ENCODE measurements around the gene ZNF385B. TPM values are rescaled to one million over a fixed set of nuclear protein-coding genes. Genes with fewer than 3 reads are reported as not detected.

The ZNF385B gene
- total and polyA plus RNA-seq, 4 experiments from 2014 or later = not detected

DNA sequence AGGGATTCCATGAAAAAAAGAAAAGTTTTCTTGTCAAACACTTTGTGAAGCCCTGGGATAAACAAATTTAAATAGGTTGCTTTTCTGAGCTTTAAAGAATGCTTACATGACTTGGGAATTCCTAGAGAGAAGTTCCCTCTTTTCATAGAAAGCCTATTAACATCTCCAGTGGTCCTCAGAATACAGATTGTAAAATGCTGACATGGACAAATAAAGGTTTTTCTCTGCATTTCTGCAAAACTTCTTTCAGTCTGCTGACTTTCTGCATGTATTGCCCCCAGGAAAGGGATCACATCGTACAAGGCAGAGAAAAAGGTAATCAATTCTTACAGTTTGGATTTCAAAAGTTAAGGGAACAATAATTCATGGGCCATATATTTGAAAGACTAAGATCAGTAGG, 20.6 kb downstream of the ZNF385B start:
- intact Hi-C loops (cut with micrococcal nuclease) = no loop called here

DNA sequence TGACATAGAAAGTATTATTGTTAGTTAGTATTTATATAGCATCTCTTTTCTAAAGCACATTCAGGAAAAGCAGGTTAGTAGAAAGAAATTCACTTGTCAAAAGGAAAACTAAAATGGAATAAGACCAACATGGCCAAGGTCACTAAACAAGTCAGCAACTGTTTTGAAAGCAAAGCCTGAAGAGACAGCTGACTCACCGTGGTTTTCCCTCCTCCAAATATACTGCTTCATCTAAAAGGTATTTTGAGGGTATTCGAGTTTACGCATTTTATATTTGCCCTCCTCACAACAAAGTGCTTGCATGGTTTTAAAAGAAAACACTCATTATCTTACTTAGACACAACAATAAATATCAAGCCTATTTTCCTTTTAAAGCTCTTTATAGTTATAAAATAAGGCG, 24.0 kb downstream of the ZNF385B start:
- H3K9me3 Mint-ChIP-seq = peaks cover 0 to 1% (median 0%) of the 10 kb centered on the region in 8 donors
- H3K27me3 Mint-ChIP-seq = peaks cover 0 to 3% of the 10 kb centered on the region in 2 donors
- H3K4me1 ChIP-seq (ENCODE audit: insufficient read depth, low read length) = no peaks in the 10 kb centered on the region
- H3K9me3 ChIP-seq (ENCODE audit: control insufficient read depth in 1 of 2, low read length in 2 of 2) = no peaks in the 10 kb centered on the region
- intact Hi-C loops (cut with micrococcal nuclease) = no loop called here
- H3K4me3 Mint-ChIP-seq = no peak overlapping the region
- POLR2A ChIA-PET (ENCODE audit: partially characterized antibody) = no interaction called here
- no peaks in the 10 kb centered on the region for H3K36me3 Mint-ChIP-seq
- H3K4me1 Mint-ChIP-seq = no peaks in the 10 kb centered on the region
- no peak for DNase-seq
- no peak overlapping the region for H3K27ac Mint-ChIP-seq
- H3K36me3 ChIP-seq (ENCODE audit: insufficient read depth, low read length) = no peaks in the 10 kb centered on the region
- H3K27me3 ChIP-seq (ENCODE audit: insufficient read depth, low read length) = no peaks in the 10 kb centered on the region
- CTCF ChIA-PET (ENCODE audit: partially characterized antibody) = no interaction called here
- H3K27ac ChIP-seq (ENCODE audit: low read depth, low read length) = no peak overlapping the region
- no peak overlapping the region for H3K4me3 ChIP-seq (ENCODE audit: low read length in 2 of 2)

More for the DNA sequence above, 20.6 kb downstream of the ZNF385B start:
- Histone ChIP-seq H3K36me3 (ENCODE audit: insufficient read depth, low read length) (no peaks in the 10 kb centered on the region), H3K4me3 (ENCODE audit: low read length in 2 of 2) (no peak overlapping the region), H3K27ac (ENCODE audit: low read depth, low read length) (no peak overlapping the region), H3K4me1 (ENCODE audit: insufficient read depth, low read length) (no peaks in the 10 kb centered on the region), H3K9me3 (ENCODE audit: control insufficient read depth in 1 of 2, low read length in 2 of 2) (no peaks in the 10 kb centered on the region), H3K27me3 (ENCODE audit: insufficient read depth, low read length) (peaks cover 7% of the 10 kb centered on the region)
- DNase-seq = no peak
- Mint-ChIP-seq H3K9me3 (peaks cover 0 to 1% (median 0%) of the 10 kb centered on the region in 8 donors), H3K27me3 (peaks cover 0 to 5% of the 10 kb centered on the region in 2 donors), H3K4me3 (no peak overlapping the region), H3K4me1 (no peaks in the 10 kb centered on the region), H3K27ac (no peak overlapping the region), H3K36me3 (no peaks in the 10 kb centered on the region)
- ChIA-PET POLR2A (ENCODE audit: partially characterized antibody) (no interaction called here), CTCF (ENCODE audit: partially characterized antibody) (no interaction called here)

DNA sequence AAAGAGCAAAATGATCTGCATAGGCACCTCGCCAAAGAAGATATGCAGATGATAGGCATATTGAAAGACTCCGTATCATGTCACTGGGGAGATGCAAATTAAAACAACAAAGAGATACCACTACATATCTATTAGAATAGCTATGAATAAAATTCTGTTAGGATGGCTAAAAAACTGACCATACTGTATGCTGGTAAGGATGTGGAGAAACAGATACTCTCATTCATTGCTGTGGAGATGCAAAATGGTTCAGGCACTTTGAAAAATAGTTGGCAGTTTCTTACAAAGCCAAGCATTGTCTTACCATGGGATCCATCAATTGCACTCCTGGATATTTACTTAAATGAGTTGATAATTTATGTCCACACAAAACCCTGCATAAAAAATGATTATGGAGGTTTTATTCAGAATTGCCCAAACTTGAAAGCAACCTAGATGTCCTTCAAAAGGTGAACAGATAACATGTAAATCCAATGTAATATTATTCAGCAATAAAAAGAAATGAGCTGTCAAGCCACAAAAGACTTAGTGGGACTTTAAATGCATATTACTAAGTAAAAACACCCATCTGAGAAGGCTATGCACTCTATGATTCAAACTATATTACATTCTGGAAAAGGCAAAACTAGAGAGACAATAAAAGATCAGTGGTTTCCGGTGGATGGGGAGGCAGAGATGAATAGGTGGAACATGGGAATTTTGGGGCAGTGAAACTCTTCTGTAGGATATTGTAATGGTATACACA, 31.2 kb downstream of the ZNF385B start:
- H3K4me1 ChIP-seq (ENCODE audit: insufficient read depth, low read length) = no peaks in the 10 kb centered on the region
- Mint-ChIP-seq H3K27ac (no peak overlapping the region), H3K9me3 (no peaks in the 10 kb centered on the region), H3K27me3 (peaks cover 1 to 3% of the 10 kb centered on the region in 2 donors), H3K4me1 (no peaks in the 10 kb centered on the region), H3K4me3 (no peak overlapping the region), H3K36me3 (no peaks in the 10 kb centered on the region)
- H3K4me3 ChIP-seq (ENCODE audit: low read length in 2 of 2) = no peak overlapping the region
- ChIA-PET CTCF (ENCODE audit: partially characterized antibody) (no interaction called here), POLR2A (ENCODE audit: partially characterized antibody) (no interaction called here)
- H3K36me3 ChIP-seq (ENCODE audit: insufficient read depth, low read length) = no peaks in the 10 kb centered on the region
- no peaks in the 10 kb centered on the region for H3K27me3 ChIP-seq (ENCODE audit: insufficient read depth, low read length)
- intact Hi-C loops (cut with micrococcal nuclease) = no loop called here
- no peaks in the 10 kb centered on the region for H3K9me3 ChIP-seq (ENCODE audit: control insufficient read depth in 1 of 2, low read length in 2 of 2)
- no peak overlapping the region for H3K27ac ChIP-seq (ENCODE audit: low read depth, low read length)
- no peak for DNase-seq

DNA sequence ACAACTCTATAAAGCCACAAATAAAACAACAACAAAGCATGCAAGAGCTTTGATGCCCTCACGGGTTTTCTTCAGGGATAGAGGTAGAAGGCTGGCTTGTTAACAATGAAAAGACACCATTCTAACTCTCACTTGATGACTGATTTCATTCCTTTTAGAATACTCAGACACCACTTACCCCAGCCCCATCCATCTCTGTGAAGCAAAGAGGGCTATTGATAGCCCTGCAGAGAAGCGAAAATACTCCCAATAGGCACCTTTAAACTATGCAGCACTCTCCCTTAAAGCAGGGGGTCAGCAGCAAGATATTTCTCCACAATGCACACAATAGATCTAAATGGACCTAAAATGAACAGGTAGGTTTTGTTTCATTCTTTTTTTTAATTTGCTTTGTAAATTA, 35.1 kb downstream of the ZNF385B start:
- no peak overlapping the region for H3K4me3 ChIP-seq (ENCODE audit: low read length in 2 of 2)
- no peaks in the 10 kb centered on the region for H3K36me3 Mint-ChIP-seq
- no peaks in the 10 kb centered on the region for H3K9me3 Mint-ChIP-seq
- no peaks in the 10 kb centered on the region for H3K27me3 ChIP-seq (ENCODE audit: insufficient read depth, low read length)
- H3K4me3 Mint-ChIP-seq = no peak overlapping the region
- H3K4me1 Mint-ChIP-seq = no peaks in the 10 kb centered on the region
- DNase-seq = no peak
- CTCF ChIA-PET (ENCODE audit: partially characterized antibody) = no interaction called here
- peaks cover 0 to 3% of the 10 kb centered on the region in 2 donors for H3K27me3 Mint-ChIP-seq
- H3K27ac Mint-ChIP-seq = no peak overlapping the region
- H3K36me3 ChIP-seq (ENCODE audit: insufficient read depth, low read length) = no peaks in the 10 kb centered on the region
- H3K9me3 ChIP-seq (ENCODE audit: control insufficient read depth in 1 of 2, low read length in 2 of 2) = no peaks in the 10 kb centered on the region
- intact Hi-C loops (cut with micrococcal nuclease) = no loop called here
- H3K4me1 ChIP-seq (ENCODE audit: insufficient read depth, low read length) = no peaks in the 10 kb centered on the region
- POLR2A ChIA-PET (ENCODE audit: partially characterized antibody) = no interaction called here
- no peak overlapping the region for H3K27ac ChIP-seq (ENCODE audit: low read depth, low read length)

DNA sequence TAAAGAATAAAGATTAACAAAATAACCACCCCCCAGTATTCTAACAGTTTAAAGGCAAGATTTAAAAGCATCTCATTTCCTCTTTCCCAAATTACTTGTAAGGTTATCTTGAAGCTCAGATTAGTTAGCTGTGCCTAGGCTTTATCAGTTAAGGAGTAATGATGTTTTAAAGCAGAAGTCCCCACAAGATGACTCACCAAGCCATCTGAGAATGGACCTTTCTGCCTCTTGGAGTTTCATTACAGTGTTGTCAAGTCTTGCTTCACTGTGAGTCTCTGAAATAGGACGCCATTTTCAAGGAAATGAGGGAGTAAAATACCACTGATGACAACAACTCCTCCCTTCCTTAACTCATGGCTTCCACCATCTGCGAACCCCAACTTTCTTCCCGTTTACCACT, 35.9 kb downstream of the ZNF385B start:
- Histone ChIP-seq H3K4me1 (ENCODE audit: insufficient read depth, low read length) (no peaks in the 10 kb centered on the region), H3K27ac (ENCODE audit: low read depth, low read length) (no peak overlapping the region), H3K9me3 (ENCODE audit: control insufficient read depth in 1 of 2, low read length in 2 of 2) (no peaks in the 10 kb centered on the region), H3K36me3 (ENCODE audit: insufficient read depth, low read length) (no peaks in the 10 kb centered on the region), H3K4me3 (ENCODE audit: low read length in 2 of 2) (no peak overlapping the region), H3K27me3 (ENCODE audit: insufficient read depth, low read length) (no peaks in the 10 kb centered on the region)
- DNase-seq = no peak
- Mint-ChIP-seq H3K27ac (no peak overlapping the region), H3K4me3 (no peak overlapping the region), H3K4me1 (no peaks in the 10 kb centered on the region), H3K36me3 (no peaks in the 10 kb centered on the region), H3K9me3 (no peaks in the 10 kb centered on the region), H3K27me3 (peaks cover 0 to 1% of the 10 kb centered on the region in 2 donors)
- ChIA-PET POLR2A (ENCODE audit: partially characterized antibody) (no interaction called here), CTCF (ENCODE audit: partially characterized antibody) (no interaction called here)
- intact Hi-C loops (cut with micrococcal nuclease) = no loop called here

DNA sequence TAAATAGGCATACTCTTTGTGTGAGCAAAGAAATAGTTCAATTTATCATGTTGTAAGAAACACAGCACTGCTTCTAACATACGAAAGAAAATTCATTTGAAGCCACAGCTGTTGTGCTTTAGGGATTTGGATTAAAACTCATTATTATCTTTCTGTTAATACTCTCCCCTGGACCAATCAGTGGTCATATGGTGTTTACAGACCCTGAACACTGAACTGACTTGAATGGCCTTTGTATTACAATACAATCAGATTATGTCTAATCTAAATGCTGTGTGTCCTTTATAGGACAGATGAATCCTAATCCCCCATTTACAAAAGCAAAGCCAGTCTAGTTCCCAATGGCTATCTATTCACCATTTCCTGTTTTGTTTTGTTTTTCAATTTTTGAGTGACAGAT, 36.5 kb downstream of the ZNF385B start:
- H3K4me1 ChIP-seq (ENCODE audit: insufficient read depth, low read length) = no peaks in the 10 kb centered on the region
- ChIA-PET CTCF (ENCODE audit: partially characterized antibody) (no interaction called here), POLR2A (ENCODE audit: partially characterized antibody) (no interaction called here)
- no peaks in the 10 kb centered on the region for H3K9me3 ChIP-seq (ENCODE audit: control insufficient read depth in 1 of 2, low read length in 2 of 2)
- DNase-seq = no peak
- no peak overlapping the region for H3K4me3 ChIP-seq (ENCODE audit: low read length in 2 of 2)
- no peaks in the 10 kb centered on the region for H3K4me1 Mint-ChIP-seq
- intact Hi-C loops (cut with micrococcal nuclease) = no loop called here
- H3K27me3 Mint-ChIP-seq = peaks cover 0 to 1% of the 10 kb centered on the region in 2 donors
- no peaks in the 10 kb centered on the region for H3K9me3 Mint-ChIP-seq
- H3K27ac Mint-ChIP-seq = no peak overlapping the region
- H3K27me3 ChIP-seq (ENCODE audit: insufficient read depth, low read length) = no peaks in the 10 kb centered on the region
- no peaks in the 10 kb centered on the region for H3K36me3 ChIP-seq (ENCODE audit: insufficient read depth, low read length)
- H3K27ac ChIP-seq (ENCODE audit: low read depth, low read length) = no peak overlapping the region
- H3K4me3 Mint-ChIP-seq = no peak overlapping the region
- H3K36me3 Mint-ChIP-seq = no peaks in the 10 kb centered on the region

DNA sequence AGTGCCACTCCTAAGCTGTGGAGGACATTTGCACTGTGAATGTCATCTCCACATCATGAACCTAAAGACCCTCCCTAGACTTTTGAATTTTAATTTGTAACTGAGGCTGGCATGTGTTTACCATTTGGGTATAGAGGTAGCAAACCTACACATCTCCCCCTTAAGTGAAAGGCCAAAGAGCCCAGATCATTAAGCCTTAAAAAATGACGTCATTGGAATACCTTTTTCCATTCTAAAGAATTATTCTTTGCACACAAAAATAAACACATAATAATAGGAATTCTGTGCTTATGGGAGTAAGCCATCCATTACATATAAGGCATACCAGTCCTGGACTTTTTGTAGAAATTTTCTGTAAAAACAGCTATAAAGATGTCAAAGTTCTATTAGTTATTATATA, 38.9 kb downstream of the ZNF385B start:
- Mint-ChIP-seq H3K9me3 (no peaks in the 10 kb centered on the region), H3K27ac (no peak overlapping the region), H3K27me3 (no peaks in the 10 kb centered on the region), H3K4me3 (no peak overlapping the region), H3K4me1 (no peaks in the 10 kb centered on the region), H3K36me3 (no peaks in the 10 kb centered on the region)
- H3K4me1 ChIP-seq (ENCODE audit: insufficient read depth, low read length) = no peaks in the 10 kb centered on the region
- ChIA-PET CTCF (ENCODE audit: partially characterized antibody) (no interaction called here), POLR2A (ENCODE audit: partially characterized antibody) (no interaction called here)
- DNase-seq = no peak
- no peak overlapping the region for H3K27ac ChIP-seq (ENCODE audit: low read depth, low read length)
- intact Hi-C loops (cut with micrococcal nuclease) = no loop called here
- H3K27me3 ChIP-seq (ENCODE audit: insufficient read depth, low read length) = no peaks in the 10 kb centered on the region
- H3K36me3 ChIP-seq (ENCODE audit: insufficient read depth, low read length) = no peaks in the 10 kb centered on the region
- no peak overlapping the region for H3K4me3 ChIP-seq (ENCODE audit: low read length in 2 of 2)
- H3K9me3 ChIP-seq (ENCODE audit: control insufficient read depth in 1 of 2, low read length in 2 of 2) = no peaks in the 10 kb centered on the region

DNA sequence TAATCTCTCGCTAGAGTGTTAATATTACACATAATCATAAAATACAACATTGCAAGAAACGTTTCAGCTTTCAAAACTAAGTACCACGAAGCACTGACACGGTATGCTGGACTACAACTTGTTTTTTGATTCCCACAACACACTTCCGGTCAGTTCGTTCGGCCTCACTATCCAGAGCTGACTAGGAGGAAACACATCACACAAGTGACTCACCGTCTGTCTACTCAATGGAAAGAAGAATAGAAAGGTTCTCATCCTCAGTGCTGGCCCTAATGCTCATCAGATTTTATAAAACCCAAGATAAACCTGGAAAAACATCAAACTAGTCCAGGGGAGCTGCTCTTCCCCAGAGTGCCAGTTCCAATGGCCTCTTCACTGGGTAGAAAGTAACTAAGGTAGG, 42.9 kb downstream of the ZNF385B start:
- Mint-ChIP-seq H3K4me3 (no peak overlapping the region), H3K9me3 (no peaks in the 10 kb centered on the region), H3K4me1 (no peaks in the 10 kb centered on the region), H3K27ac (no peak overlapping the region), H3K27me3 (no peaks in the 10 kb centered on the region), H3K36me3 (no peaks in the 10 kb centered on the region)
- DNase-seq = no peak
- Histone ChIP-seq H3K36me3 (ENCODE audit: insufficient read depth, low read length) (no peaks in the 10 kb centered on the region), H3K27ac (ENCODE audit: low read depth, low read length) (no peak overlapping the region), H3K4me3 (ENCODE audit: low read length in 2 of 2) (no peak overlapping the region), H3K9me3 (ENCODE audit: control insufficient read depth in 1 of 2, low read length in 2 of 2) (no peaks in the 10 kb centered on the region), H3K27me3 (ENCODE audit: insufficient read depth, low read length) (no peaks in the 10 kb centered on the region), H3K4me1 (ENCODE audit: insufficient read depth, low read length) (no peaks in the 10 kb centered on the region)
- intact Hi-C loops (cut with micrococcal nuclease) = no loop called here
- ChIA-PET CTCF (ENCODE audit: partially characterized antibody) (no interaction called here), POLR2A (ENCODE audit: partially characterized antibody) (no interaction called here)

Measured in CD4-positive, alpha-beta memory T cell (primary cell).